GM12878 (cell line): Measurements from ENCODE around the gene ATG12. TPM values are rescaled to one million over a fixed set of nuclear protein-coding genes. Genes with fewer than 3 reads are reported as not detected.

Source experiments
- ATAC-seq: fragments of 200-7000 bp; cut with Tn5 transposase; 3 replicates; pipeline ENCODE4 v1.9.1; 2020; ENCODE audit warnings: mild to moderate bottlenecking, moderate library complexity
- BruUV-seq: library from RNA; stranded (reverse); fragments of 400-500 nt; replicated peaks from 2 replicates; lab custom pipeline; 2021; lab: Mats Ljungman, UMichigan
- CTCF ChIA-PET: fragments of 300-600 bp; sonication (Branson Sonifier 250); formaldehyde crosslinking; extraction: SDS; loops from one replicate; lab custom pipeline; 2021; ENCODE audit warnings: inconsistent platforms; lab: Yijun Ruan, JAX
- POLR2A ChIA-PET: fragments of 350-600 bp; formaldehyde crosslinking; extraction: SDS; loops from one replicate; lab custom pipeline; 2021; ENCODE audit warnings: inconsistent platforms; lab: Charles Lee
- RAD21 ChIA-PET: fragments of 300-600 bp; sonication (Branson Sonifier 250); formaldehyde crosslinking; loops from one replicate; lab custom pipeline; 2023; ENCODE audit warnings: antibody characterized with exemption; ENCODE audit not compliant: unreplicated experiment; lab: Charles Lee
- SMC1A ChIA-PET: fragments of 300-600 bp; sonication (Branson Sonifier 250); formaldehyde crosslinking; loops from one replicate; lab custom pipeline; 2023; ENCODE audit not compliant: unreplicated experiment, uncharacterized antibody; lab: Charles Lee
- DNase-seq: peaks from one replicate; pipeline ENCODE4 v3.0.0-alpha.2; 2011; ENCODE audit warnings: low read depth, low spot score
- FAIRE-seq: peaks from 3 replicates; lab custom pipeline; 2011; peaks lifted over from hg19 to GRCh38; lab: Jason Lieb, UNC
- H2AFZ ChIP-seq: 2 replicates; pipeline ENCODE4 v1.6.0; 2011; ENCODE audit warnings: low read depth, low read length, control low read depth; ENCODE audit not compliant: control insufficient read depth
- H3K27ac ChIP-seq: 2 replicates; pipeline ENCODE4 v1.5.1; 2011; ENCODE audit warnings: control low read depth; ENCODE audit not compliant: control insufficient read depth, insufficient read depth
- H3K27me3 ChIP-seq, 2 experiments: replicated peaks in 1 of 2; 2 replicates each; pipeline versions ENCODE4 v1.6.0 to v1.6.1; 2011; ENCODE audit warnings: low read length in 1 of 2; ENCODE audit not compliant: control insufficient read depth in 2 of 2, insufficient read depth in 2 of 2
- H3K36me3 ChIP-seq, 2 experiments: 2 replicates each; pipeline ENCODE4 v1.5.1; 2011; ENCODE audit warnings: low read length in 1 of 2; ENCODE audit not compliant: control insufficient read depth in 2 of 2, insufficient read depth in 2 of 2
- H3K4me1 ChIP-seq: 2 replicates; pipeline ENCODE4 v1.6.1; 2011; ENCODE audit warnings: mild to moderate bottlenecking, low read length, moderate library complexity, mixed read lengths; ENCODE audit not compliant: control insufficient read depth, insufficient read depth
- H3K4me2 ChIP-seq: 2 replicates; pipeline ENCODE4 v1.6.0; 2011; ENCODE audit warnings: control low read depth; ENCODE audit not compliant: control insufficient read depth, insufficient read depth
- H3K4me3 ChIP-seq: fragments of 200-600 bp; sonication (generic); 2 replicates; pipeline ENCODE4 v1.5.1; 2016
- H3K79me2 ChIP-seq: 2 replicates; pipeline ENCODE4 v1.6.0; 2011; ENCODE audit warnings: low read length; ENCODE audit not compliant: control insufficient read depth, insufficient read depth
- H3K9ac ChIP-seq: 2 replicates; pipeline ENCODE4 v1.8.0; 2011; ENCODE audit warnings: low read length, control low read depth, mixed read lengths; ENCODE audit not compliant: control insufficient read depth, insufficient read depth
- H3K9me3 ChIP-seq: replicated peaks from 3 replicates; pipeline ENCODE4 v1.5.1; 2011; ENCODE audit warnings: mild to moderate bottlenecking, low read length; ENCODE audit not compliant: control insufficient read depth, insufficient read depth
- H4K20me1 ChIP-seq: 2 replicates; pipeline ENCODE4 v1.6.0; 2011; ENCODE audit not compliant: control insufficient read depth, insufficient read depth
- ASH2L ChIP-seq: fragments of 300-600, 200-600 bp; sonication (generic); IDR thresholded peaks from 2 replicates; pipeline ENCODE4 v1.6.1; 2017; ENCODE audit warnings: low read depth, mild to moderate bottlenecking, borderline replicate concordance
- ATF7 ChIP-seq: fragments of 450-650 bp; IDR thresholded peaks from 2 replicates; pipeline ENCODE4 v1.6.1; 2016; ENCODE audit warnings: low read depth, mild to moderate bottlenecking
- BCL11A ChIP-seq: IDR thresholded peaks from 2 replicates; pipeline ENCODE4 v1.6.1; 2011; ENCODE audit warnings: low read depth, low read length
- CBFB ChIP-seq: IDR thresholded peaks from 2 replicates; pipeline ENCODE4 v1.6.1; 2016; ENCODE audit warnings: antibody characterized with exemption, low read depth
- CBX5 ChIP-seq: sonication (generic); IDR thresholded peaks from 2 replicates; pipeline ENCODE4 v1.6.1; 2016; ENCODE audit warnings: low read depth, moderate library complexity, mild to moderate bottlenecking, inconsistent platforms
- EGR1 ChIP-seq, 2 experiments: IDR thresholded peaks; 1 replicate in 1 of 2; 2 replicates in 1 of 2; pipeline ENCODE4 v1.6.1; 2011 to 2012; ENCODE audit warnings: low read depth in 2 of 2, low read length in 2 of 2, borderline replicate concordance in 1 of 2, mild to moderate bottlenecking in 1 of 2, moderate library complexity in 1 of 2
- EP300 ChIP-seq, 2 experiments: fragments of 150-350 bp in 1 of 2; IDR thresholded peaks; 2 replicates each; pipeline ENCODE4 v1.6.1; 2011 to 2012; ENCODE audit warnings: low read depth in 2 of 2, low read length in 2 of 2, borderline replicate concordance in 1 of 2, improper control_type of control experiment in 1 of 2, inconsistent platforms in 1 of 2; ENCODE audit not compliant: control insufficient read depth in 1 of 2
- HDGF ChIP-seq: fragments of 450-650 bp; IDR thresholded peaks from 2 replicates; pipeline ENCODE4 v1.6.1; 2016; ENCODE audit warnings: antibody characterized with exemption
- IRF4 ChIP-seq: IDR thresholded peaks from 2 replicates; pipeline ENCODE4 v1.6.1; 2011; ENCODE audit warnings: low read depth, low read length
- NR2C1 ChIP-seq: fragments of 450-650 bp; IDR thresholded peaks from 2 replicates; pipeline ENCODE4 v1.6.1; 2017; ENCODE audit warnings: antibody characterized with exemption, mild to moderate bottlenecking, moderate library complexity
- NRF1 ChIP-seq: conservative IDR thresholded peaks from 2 replicates; pipeline ENCODE4 v1.6.1; 2011; ENCODE audit warnings: mild to moderate bottlenecking, low read depth, low read length, improper control_type of control experiment
- RCOR1 ChIP-seq: conservative IDR thresholded peaks from 2 replicates; pipeline ENCODE4 v1.6.1; 2012; ENCODE audit warnings: low read depth, low read length, improper control_type of control experiment
- SREBF1 ChIP-seq: IDR thresholded peaks from 2 replicates; pipeline ENCODE4 v1.6.1; 2012; ENCODE audit warnings: mild to moderate bottlenecking, low read length
- WRNIP1 ChIP-seq: IDR thresholded peaks from 2 replicates; pipeline ENCODE4 v1.6.1; 2011; ENCODE audit warnings: low read depth, low read length, improper control_type of control experiment, borderline replicate concordance
- WGBS: methylation state at CpG from one replicate; pipeline ENCODE4 v1.1.6; 2016; ENCODE audit warnings: low lambda C conversion rate; ENCODE audit not compliant: insufficient replicate concordance, insufficient coverage; ENCODE audit errors: missing lambda C conversion rate; 5-methylcytosine and 5-hydroxymethylcytosine counted together
- in situ Hi-C: fragments of 300-500 bp; cut with MboI; formaldehyde crosslinking; loops from 9 replicates; pipeline ENCODE4 v1.14.3; 2018; ENCODE audit warnings: mixed read lengths
- intact Hi-C: fragments of 100-400 bp; cut with micrococcal nuclease; formaldehyde crosslinking; loops from one replicate; pipeline ENCODE4 v1.14.2; 2022; ENCODE audit not compliant: unreplicated experiment
- polyA plus RNA-seq, 11 experiments: library from polyadenylated mRNA; depleted of rRNA in 4 of 11; unstranded in 6 of 11; stranded (reverse) in 5 of 11; fragments of >200 nt; fragmentation: Nextera tagmentation in 4 of 11; fragmentation: Illumina TruSeq in 1 of 11; extraction: Ambion mirVana in 4 of 11; extraction: Trizol in 1 of 11; gene quantifications; 1 replicate in 1 of 11; 2 replicates in 10 of 11; pipeline versions ENCODE4 v1.2.1 to v1.2.3, GENCODE V29; 2011 to 2016; ENCODE audit warnings: inconsistent platforms in 2 of 11, missing spikeins in 2 of 11, low read depth in 1 of 11
- total RNA-seq, 4 experiments: library from RNA; depleted of rRNA in 3 of 4; stranded (reverse); fragments of >200 nt in 3 of 4; fragmentation: Illumina TruSeq in 1 of 4; extraction: Trizol in 1 of 4; gene quantifications; 2 replicates each; pipeline versions ENCODE4 v1.2.1 to v1.2.3, GENCODE V29; 2013 to 2021
- TF ChIP-seq, protein P1 (sequence below): fragments of 450-650 bp; IDR thresholded peaks from 2 replicates; pipeline ENCODE4 v1.6.1; 2016; ENCODE audit warnings: mild to moderate bottlenecking
- TF ChIP-seq, protein P2 (sequence below): IDR thresholded peaks from 2 replicates; pipeline ENCODE4 v1.6.1; 2011; ENCODE audit warnings: low read depth, low read length, improper control_type of control experiment, borderline replicate concordance
- TF ChIP-seq, protein P3 (sequence below): IDR thresholded peaks from 2 replicates; pipeline ENCODE4 v1.6.1; 2011; ENCODE audit warnings: low read depth, mild to moderate bottlenecking, low read length, moderate library complexity, borderline replicate concordance; ENCODE audit errors: extremely low read depth
- TF ChIP-seq, protein P4 (sequence below): fragments of 450-650 bp; formaldehyde crosslinking; IDR thresholded peaks from 2 replicates; pipeline ENCODE4 v1.5.0; 2022; ENCODE audit warnings: mild to moderate bottlenecking, missing genetic modification characterization

Gene ATG12
- total and polyA plus RNA-seq, 10 of the 15 experiments (the other 5 are each of a cell fraction or from before 2014, with no cell fraction given): 23.2 to 92.0 (median 58.6) TPM

DNA sequence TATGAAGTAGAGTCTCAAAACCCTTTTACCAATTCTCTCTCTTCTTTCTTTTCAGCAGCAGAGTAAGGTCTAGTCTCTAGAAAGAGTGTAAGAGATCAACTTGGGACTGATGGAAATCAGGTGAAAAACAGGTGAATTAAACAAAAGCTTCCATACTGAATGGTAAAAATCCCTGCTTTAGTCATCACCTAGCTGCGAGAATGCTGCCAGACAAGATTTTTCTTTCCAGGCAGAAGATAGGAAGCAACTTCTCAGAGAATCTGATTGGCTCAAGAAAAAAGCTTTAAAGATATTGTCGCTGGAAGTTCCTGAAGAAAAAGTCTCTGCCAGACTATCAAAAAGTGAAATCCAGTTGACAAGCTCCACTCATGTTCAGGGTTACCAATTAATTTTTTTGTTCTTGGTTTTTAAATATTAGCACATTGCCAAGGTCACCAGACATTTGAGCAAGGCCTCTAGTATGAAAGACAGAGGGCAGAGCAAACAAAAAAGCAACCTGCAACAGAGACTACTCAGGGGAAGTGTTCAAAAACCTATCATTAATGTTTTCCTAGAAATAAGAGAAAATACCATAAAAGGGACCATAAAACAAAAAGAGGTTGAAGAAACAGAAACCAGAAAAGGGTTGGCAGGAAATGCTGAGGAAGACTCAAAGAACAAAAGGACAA, 34.2 kb downstream of the ATG12 start (continued):
- TF ChIP-seq, protein P1, sequence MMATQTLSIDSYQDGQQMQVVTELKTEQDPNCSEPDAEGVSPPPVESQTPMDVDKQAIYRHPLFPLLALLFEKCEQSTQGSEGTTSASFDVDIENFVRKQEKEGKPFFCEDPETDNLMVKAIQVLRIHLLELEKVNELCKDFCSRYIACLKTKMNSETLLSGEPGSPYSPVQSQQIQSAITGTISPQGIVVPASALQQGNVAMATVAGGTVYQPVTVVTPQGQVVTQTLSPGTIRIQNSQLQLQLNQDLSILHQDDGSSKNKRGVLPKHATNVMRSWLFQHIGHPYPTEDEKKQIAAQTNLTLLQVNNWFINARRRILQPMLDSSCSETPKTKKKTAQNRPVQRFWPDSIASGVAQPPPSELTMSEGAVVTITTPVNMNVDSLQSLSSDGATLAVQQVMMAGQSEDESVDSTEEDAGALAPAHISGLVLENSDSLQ: no peak
- TF ChIP-seq, protein P2, sequence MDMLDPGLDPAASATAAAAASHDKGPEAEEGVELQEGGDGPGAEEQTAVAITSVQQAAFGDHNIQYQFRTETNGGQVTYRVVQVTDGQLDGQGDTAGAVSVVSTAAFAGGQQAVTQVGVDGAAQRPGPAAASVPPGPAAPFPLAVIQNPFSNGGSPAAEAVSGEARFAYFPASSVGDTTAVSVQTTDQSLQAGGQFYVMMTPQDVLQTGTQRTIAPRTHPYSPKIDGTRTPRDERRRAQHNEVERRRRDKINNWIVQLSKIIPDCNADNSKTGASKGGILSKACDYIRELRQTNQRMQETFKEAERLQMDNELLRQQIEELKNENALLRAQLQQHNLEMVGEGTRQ: no peak
- no peak for TF ChIP-seq HDGF
- TF ChIP-seq EGR1 (IDR thresholded peaks at IDR 0.05; ENCODE audit: borderline replicate concordance in 1 of 2, low read depth in 2 of 2, low read length in 2 of 2): no peak
- TF ChIP-seq CBFB: no peak
- no peak for TF ChIP-seq IRF4

DNA sequence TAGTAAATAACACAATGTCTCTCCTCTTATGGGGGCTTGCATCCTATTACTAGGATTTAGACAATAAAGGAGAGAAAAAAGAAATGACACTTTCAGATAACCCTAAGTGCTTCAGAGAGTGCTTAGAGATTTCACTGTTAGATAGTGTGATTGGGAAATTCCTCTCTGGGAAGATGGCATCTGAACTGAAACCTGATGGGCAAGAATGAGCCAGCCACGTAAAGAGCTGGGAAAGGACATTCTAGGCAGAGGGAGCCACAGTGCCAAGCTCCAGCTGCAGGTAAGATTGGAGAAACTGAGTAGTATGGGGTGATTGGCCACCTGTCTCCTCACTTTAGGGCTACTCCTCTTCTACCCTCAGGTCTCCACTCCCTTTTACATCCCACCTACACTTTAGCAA, 39.4 kb downstream of the ATG12 start:
- in situ Hi-C loops (no loop called here), intact Hi-C loops (no loop called here)
- Histone ChIP-seq H3K4me1 (no peaks in the 10 kb centered on the region), H4K20me1 (no peaks in the 10 kb centered on the region), H3K4me2 (no peak overlapping the region), H3K9me3 (no peaks in the 10 kb centered on the region), H2AFZ (no peak overlapping the region), H3K36me3 (no peaks in the 10 kb centered on the region), H3K27me3 (no peaks in the 10 kb centered on the region; a peak in 2 of 4 replicates), H3K9ac (no peak overlapping the region), H3K27ac (no peak overlapping the region), H3K79me2 (no peaks in the 10 kb centered on the region), H3K4me3 (no peak overlapping the region)
- FAIRE-seq (no peak), ATAC-seq (no peak), DNase-seq (no peak)
- POLR2A ChIA-PET: no interaction called here
- SMC1A ChIA-PET: no interaction called here
- RAD21 ChIA-PET: no interaction called here
- CTCF ChIA-PET: interaction anchor here (1.0 to 2.1 kb wide), 2 partner anchors 24 to 170 kb away, joined by 3 to 7 read pairs; no protein-coding TSS in a partner anchor
- WGBS: 0% methylated on average over 1 of the region's 1 CpG
- no TSS peak for BruUV-seq
- TF ChIP-seq RCOR1 (no peak), WRNIP1 (no peak), BCL11A (no peak), CBX5 (no peak), EP300 (IDR thresholded peaks at IDR 0.05; ENCODE audit: borderline replicate concordance in 1 of 2, control insufficient read depth in 1 of 2, low read depth in 2 of 2, low read length in 2 of 2) (no peak), NRF1 (no peak), ASH2L (no peak), NR2C1 (no peak), ATF7 (no peak), SREBF1 (no peak)
- TF ChIP-seq, protein P3, sequence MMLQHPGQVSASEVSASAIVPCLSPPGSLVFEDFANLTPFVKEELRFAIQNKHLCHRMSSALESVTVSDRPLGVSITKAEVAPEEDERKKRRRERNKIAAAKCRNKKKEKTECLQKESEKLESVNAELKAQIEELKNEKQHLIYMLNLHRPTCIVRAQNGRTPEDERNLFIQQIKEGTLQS: no peak
- TF ChIP-seq, protein P4, sequence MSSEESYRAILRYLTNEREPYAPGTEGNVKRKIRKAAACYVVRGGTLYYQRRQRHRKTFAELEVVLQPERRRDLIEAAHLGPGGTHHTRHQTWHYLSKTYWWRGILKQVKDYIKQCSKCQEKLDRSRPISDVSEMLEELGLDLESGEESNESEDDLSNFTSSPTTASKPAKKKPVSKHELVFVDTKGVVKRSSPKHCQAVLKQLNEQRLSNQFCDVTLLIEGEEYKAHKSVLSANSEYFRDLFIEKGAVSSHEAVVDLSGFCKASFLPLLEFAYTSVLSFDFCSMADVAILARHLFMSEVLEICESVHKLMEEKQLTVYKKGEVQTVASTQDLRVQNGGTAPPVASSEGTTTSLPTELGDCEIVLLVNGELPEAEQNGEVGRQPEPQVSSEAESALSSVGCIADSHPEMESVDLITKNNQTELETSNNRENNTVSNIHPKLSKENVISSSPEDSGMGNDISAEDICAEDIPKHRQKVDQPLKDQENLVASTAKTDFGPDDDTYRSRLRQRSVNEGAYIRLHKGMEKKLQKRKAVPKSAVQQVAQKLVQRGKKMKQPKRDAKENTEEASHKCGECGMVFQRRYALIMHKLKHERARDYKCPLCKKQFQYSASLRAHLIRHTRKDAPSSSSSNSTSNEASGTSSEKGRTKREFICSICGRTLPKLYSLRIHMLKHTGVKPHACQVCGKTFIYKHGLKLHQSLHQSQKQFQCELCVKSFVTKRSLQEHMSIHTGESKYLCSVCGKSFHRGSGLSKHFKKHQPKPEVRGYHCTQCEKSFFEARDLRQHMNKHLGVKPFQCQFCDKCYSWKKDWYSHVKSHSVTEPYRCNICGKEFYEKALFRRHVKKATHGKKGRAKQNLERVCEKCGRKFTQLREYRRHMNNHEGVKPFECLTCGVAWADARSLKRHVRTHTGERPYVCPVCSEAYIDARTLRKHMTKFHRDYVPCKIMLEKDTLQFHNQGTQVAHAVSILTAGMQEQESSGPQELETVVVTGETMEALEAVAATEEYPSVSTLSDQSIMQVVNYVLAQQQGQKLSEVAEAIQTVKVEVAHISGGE (CRISPR knock-in tag): no peak
